Mucosa of stomach (tissue), 1 donor: ENCODE measurements around the gene PRM2.

Experiments used
- H3K27me3 ChIP-seq: one replicate; pipeline ENCODE4 v1.7.0; 2013; ENCODE audit warnings: mild to moderate bottlenecking, low read length; ENCODE audit not compliant: control insufficient read depth, insufficient read depth
- H3K36me3 ChIP-seq: one replicate; pipeline ENCODE4 v1.7.0; 2013; ENCODE audit warnings: low read length; ENCODE audit not compliant: control insufficient read depth, insufficient read depth
- H3K4me1 ChIP-seq: one replicate; pipeline ENCODE4 v1.7.0; 2013; ENCODE audit warnings: mild to moderate bottlenecking, low read length; ENCODE audit not compliant: control insufficient read depth, insufficient read depth
- H3K4me3 ChIP-seq: one replicate; pipeline ENCODE4 v1.7.0; 2013; ENCODE audit warnings: low read length
- H3K9ac ChIP-seq: one replicate; pipeline ENCODE4 v1.7.0; 2013; ENCODE audit warnings: mild to moderate bottlenecking, low read length, moderate library complexity
- H3K9me3 ChIP-seq: one replicate; pipeline ENCODE4 v1.7.0; 2013; ENCODE audit warnings: mild to moderate bottlenecking, low read length, moderate library complexity; ENCODE audit not compliant: control insufficient read depth
- donor health status: Pancreatic carcinoma.

The PRM2 gene

GRCh38 chr16:11274964-11275363 lies 1.3 kb downstream of the PRM2 start:
- H3K36me3 ChIP-seq = no peaks in the 10 kb centered on the region
- H3K4me3 ChIP-seq = no peak overlapping the region
- H3K4me1 ChIP-seq = peaks cover 10% of the 10 kb centered on the region
- H3K27me3 ChIP-seq = no peaks in the 10 kb centered on the region
- no peaks in the 10 kb centered on the region for H3K9me3 ChIP-seq
- H3K9ac ChIP-seq = no peak overlapping the region

- no peaks in the 10 kb centered on the region for H3K9me3 ChIP-seq
- H3K36me3 ChIP-seq = no peaks in the 10 kb centered on the region
- H3K4me1 ChIP-seq = no peaks in the 10 kb centered on the region
- H3K9ac ChIP-seq = no peak overlapping the region
- H3K27me3 ChIP-seq = no peaks in the 10 kb centered on the region
- no peak overlapping the region for H3K4me3 ChIP-seq
Measured at GRCh38 chr16:11273721-11274324, 2.5 kb downstream of the PRM2 start.

- H3K4me1 ChIP-seq = no peaks in the 10 kb centered on the region
- H3K27me3 ChIP-seq = no peaks in the 10 kb centered on the region
- no peaks in the 10 kb centered on the region for H3K36me3 ChIP-seq
- H3K9me3 ChIP-seq = no peaks in the 10 kb centered on the region
- H3K4me3 ChIP-seq = no peak within 1 kb of the TSS
- no peak within 1 kb of the TSS for H3K9ac ChIP-seq
Measured at GRCh38 chr16:11272921-11273720, 3.2 kb downstream of the PRM2 start, which contains the start of gene PRM3. Gene PRM3, minus strand, starts transcription at chr16:11273629. Its CDS starts 34 bp downstream, at chr16:11273595.

- no peak overlapping the region for H3K9ac ChIP-seq
- no peaks in the 10 kb centered on the region for H3K9me3 ChIP-seq
- no peak overlapping the region for H3K4me3 ChIP-seq
- H3K27me3 ChIP-seq = no peaks in the 10 kb centered on the region
- no peaks in the 10 kb centered on the region for H3K36me3 ChIP-seq
- H3K4me1 ChIP-seq = no peaks in the 10 kb centered on the region
Measured at GRCh38 chr16:11272484-11272883, 3.8 kb downstream of the PRM2 start.

GRCh38 chr16:11271610-11272009 lies 4.7 kb downstream of the PRM2 start:
- Histone ChIP-seq H3K9ac (no peak overlapping the region), H3K27me3 (no peaks in the 10 kb centered on the region), H3K36me3 (no peaks in the 10 kb centered on the region), H3K4me1 (no peaks in the 10 kb centered on the region), H3K4me3 (no peak overlapping the region), H3K9me3 (no peaks in the 10 kb centered on the region)

- H3K4me1 ChIP-seq = peaks cover 2% of the 10 kb centered on the region
- no peak overlapping the region for H3K4me3 ChIP-seq
- H3K9ac ChIP-seq = no peak overlapping the region
- no peaks in the 10 kb centered on the region for H3K27me3 ChIP-seq
- no peaks in the 10 kb centered on the region for H3K36me3 ChIP-seq
- no peaks in the 10 kb centered on the region for H3K9me3 ChIP-seq
Measured at GRCh38 chr16:11270602-11271162, 5.6 kb downstream of the PRM2 start.

- Histone ChIP-seq H3K9me3 (no peaks in the 10 kb centered on the region), H3K4me1 (peaks cover 19% of the 10 kb centered on the region), H3K4me3 (no peak within 1 kb of the TSS), H3K27me3 (no peaks in the 10 kb centered on the region), H3K9ac (no peak within 1 kb of the TSS), H3K36me3 (no peaks in the 10 kb centered on the region)
Measured at GRCh38 chr16:11268921-11269375, 7.3 kb downstream of the PRM2 start, which contains the start of gene TNP2. Gene TNP2, minus strand, starts transcription at chr16:11269325. Its CDS starts 63 bp downstream, at chr16:11269262.

- Histone ChIP-seq H3K4me3 (no peak overlapping the region), H3K9ac (no peak overlapping the region), H3K27me3 (no peaks in the 10 kb centered on the region), H3K9me3 (no peaks in the 10 kb centered on the region), H3K4me1 (peaks cover 31% of the 10 kb centered on the region), H3K36me3 (no peaks in the 10 kb centered on the region)
Measured at GRCh38 chr16:11265124-11265523, 11.2 kb downstream of the PRM2 start.

GRCh38 chr16:11264155-11264832 lies 12.0 kb downstream of the PRM2 start:
- Histone ChIP-seq H3K4me3 (no peak overlapping the region), H3K27me3 (no peaks in the 10 kb centered on the region), H3K9ac (no peak overlapping the region), H3K4me1 (peaks cover 33% of the 10 kb centered on the region), H3K36me3 (no peaks in the 10 kb centered on the region), H3K9me3 (no peaks in the 10 kb centered on the region)

- no peaks in the 10 kb centered on the region for H3K27me3 ChIP-seq
- no peaks in the 10 kb centered on the region for H3K36me3 ChIP-seq
- no peak overlapping the region for H3K4me3 ChIP-seq
- H3K9ac ChIP-seq = no peak overlapping the region
- H3K4me1 ChIP-seq = peaks cover 38% of the 10 kb centered on the region
- no peaks in the 10 kb centered on the region for H3K9me3 ChIP-seq
Measured at GRCh38 chr16:11263737-11264136, 12.5 kb downstream of the PRM2 start.

GRCh38 chr16:11262915-11263314 lies 13.4 kb downstream of the PRM2 start:
- peaks cover 39% of the 10 kb centered on the region for H3K4me1 ChIP-seq

GRCh38 chr16:11260596-11260966 lies 15.7 kb downstream of the PRM2 start:
- Histone ChIP-seq H3K4me1 (peaks cover 46% of the 10 kb centered on the region), H3K36me3 (no peaks in the 10 kb centered on the region), H3K4me3 (no peak overlapping the region), H3K9ac (no peak overlapping the region), H3K27me3 (no peaks in the 10 kb centered on the region), H3K9me3 (no peaks in the 10 kb centered on the region)

More at GRCh38 chr16:11262915-11263314, 13.4 kb downstream of the PRM2 start:
- H3K4me3 ChIP-seq = no peak overlapping the region
- H3K9me3 ChIP-seq = no peaks in the 10 kb centered on the region
- H3K9ac ChIP-seq = no peak overlapping the region
- H3K36me3 ChIP-seq = no peaks in the 10 kb centered on the region
- H3K27me3 ChIP-seq = no peaks in the 10 kb centered on the region
